ENCODE data around the gene CERK.

DNA sequence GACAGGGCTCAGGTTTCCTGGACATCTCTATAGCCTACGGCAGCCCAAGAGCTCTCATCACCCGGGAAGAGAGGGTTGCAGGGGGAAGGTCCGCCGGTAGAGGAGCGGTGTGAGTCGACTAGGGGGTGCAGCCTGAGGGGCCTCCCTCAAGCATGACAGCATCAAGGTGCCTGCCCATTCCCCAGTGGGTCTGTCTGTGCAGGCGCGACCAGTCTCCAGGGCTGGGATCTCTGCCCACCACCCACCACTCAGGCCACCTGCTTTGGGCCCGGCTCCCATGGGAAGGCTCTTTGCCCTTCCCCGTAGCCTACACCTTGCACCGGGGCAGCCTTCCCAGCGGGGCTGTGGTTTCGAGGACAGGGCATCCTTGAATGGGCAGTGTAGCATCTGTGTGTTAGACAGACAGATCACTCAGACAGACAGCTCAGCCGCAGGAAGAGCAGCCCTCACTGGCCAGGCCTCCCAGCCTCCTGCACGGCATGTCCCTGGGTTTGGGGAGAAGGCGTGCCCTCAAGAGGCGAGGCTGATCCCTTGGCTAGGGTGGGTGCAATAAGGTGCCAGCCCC is 29.2 kb downstream of the CERK start:
- TF ChIP-seq, protein P1, sequence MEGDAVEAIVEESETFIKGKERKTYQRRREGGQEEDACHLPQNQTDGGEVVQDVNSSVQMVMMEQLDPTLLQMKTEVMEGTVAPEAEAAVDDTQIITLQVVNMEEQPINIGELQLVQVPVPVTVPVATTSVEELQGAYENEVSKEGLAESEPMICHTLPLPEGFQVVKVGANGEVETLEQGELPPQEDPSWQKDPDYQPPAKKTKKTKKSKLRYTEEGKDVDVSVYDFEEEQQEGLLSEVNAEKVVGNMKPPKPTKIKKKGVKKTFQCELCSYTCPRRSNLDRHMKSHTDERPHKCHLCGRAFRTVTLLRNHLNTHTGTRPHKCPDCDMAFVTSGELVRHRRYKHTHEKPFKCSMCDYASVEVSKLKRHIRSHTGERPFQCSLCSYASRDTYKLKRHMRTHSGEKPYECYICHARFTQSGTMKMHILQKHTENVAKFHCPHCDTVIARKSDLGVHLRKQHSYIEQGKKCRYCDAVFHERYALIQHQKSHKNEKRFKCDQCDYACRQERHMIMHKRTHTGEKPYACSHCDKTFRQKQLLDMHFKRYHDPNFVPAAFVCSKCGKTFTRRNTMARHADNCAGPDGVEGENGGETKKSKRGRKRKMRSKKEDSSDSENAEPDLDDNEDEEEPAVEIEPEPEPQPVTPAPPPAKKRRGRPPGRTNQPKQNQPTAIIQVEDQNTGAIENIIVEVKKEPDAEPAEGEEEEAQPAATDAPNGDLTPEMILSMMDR (IDR thresholded peaks at IDR 0.05 in 8 of 11, conservative IDR thresholded peaks at IDR 0.05 in 3 of 11) = no peak
- TF ChIP-seq POLR2A (IDR thresholded peaks at IDR 0.05) = no peak

Measured in spleen (tissue), 7 donors.